GM21529 (cell line): ENCODE measurements around the gene SCG3.

Experiments used
- ATAC-seq: cut with Tn5 transposase; IDR thresholded peaks from one replicate; pipeline ENCODE4 v1.9.1; 2021; ENCODE audit not compliant: unreplicated experiment

The SCG3 gene

DNA sequence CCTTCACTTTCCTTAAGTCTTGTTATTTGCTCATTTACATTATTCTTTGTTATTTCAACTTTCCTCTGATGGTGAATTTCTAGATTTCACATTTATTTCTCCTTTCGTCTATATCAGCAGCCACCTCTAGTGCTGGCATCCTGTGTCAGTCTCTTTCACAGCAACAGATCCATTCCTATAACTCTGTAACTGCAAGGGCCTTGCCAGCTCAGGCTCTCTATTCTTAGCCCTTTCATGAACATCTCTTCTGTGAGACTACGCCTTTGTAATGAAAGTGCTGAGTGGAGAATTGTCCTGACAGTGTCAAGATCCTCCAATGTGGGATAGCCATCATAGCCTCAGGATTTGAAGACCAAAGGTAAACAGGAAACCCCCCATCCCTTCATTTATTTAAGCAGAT, 3.9 kb upstream of the SCG3 start:
- no peak for ATAC-seq

DNA sequence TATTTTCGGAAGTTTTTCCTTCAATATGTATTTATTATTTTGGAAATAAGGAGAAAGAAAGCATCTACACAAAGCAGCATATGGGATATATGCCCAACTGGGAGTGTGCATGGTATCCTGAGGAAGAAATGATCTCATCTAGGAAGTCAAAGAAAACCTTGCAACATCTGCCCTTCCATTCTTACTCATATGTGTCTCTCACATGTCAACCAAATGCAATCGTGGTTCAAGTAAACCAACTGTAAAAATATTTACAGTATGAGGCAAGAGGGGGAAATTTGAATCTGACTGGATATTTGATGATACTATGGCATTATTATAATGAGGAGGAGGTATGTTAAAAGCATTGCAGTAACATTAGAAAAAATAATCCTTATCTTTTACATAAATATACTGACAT, 3.2 kb upstream of the SCG3 start:
- ATAC-seq = no peak

DNA sequence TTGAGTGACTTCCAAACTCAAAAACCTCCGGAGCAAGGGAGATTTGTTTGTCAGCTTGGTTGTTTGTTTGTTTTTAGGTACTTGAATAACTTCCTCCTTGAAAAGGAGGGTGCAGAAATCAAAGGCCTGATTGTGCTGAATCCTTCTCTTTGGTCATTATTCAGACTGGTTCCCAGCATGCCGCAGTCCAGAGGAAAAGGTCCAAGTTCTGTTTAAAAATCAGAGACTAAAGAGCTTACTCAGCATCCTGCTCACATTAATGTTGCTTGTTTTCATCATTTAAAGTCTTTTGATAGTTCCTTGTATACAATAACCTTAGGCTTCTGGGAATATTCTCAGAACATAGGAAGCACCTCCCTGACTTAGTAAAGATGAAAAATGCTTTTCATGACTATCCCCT, 982 bp upstream of the SCG3 start:
- no peak for ATAC-seq

DNA sequence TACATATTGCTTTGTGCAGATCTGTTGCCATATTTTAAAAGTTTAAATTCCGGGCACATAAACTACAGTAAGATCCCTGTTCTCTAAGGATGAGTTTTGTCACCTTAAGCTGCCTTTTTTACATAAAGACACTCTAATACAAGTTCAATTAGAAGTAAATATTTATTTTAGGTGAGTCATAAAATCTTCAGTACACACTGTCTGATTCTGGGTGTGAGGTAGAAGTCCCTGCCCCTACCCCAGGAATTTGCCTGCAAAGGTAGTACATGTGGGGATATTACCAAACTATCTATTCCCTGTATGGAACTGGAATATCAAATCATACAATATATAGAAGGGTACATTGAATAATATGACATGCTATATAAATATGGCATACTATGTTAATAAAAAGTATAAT, 6.3 kb downstream of the SCG3 start:
- ATAC-seq = no peak

DNA sequence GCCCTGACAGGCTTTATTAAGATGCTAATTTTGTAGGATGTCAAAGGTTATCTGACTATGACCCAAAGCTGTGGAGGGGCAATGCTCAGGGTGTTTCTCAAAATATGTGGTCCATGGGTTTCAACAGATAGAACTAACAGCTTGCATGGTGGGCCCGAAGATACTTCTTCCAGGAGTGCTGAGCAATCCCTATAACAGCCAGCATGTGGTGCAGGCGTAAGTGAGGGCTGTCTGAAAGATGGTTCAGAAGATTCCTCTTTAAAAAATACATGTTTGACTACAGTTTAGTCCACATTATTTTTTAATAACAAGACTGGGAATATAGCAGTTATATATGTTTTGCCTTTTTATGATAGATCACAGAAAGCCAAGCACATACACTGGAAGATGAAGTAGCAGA, 7.6 kb downstream of the SCG3 start:
- no peak for ATAC-seq

DNA sequence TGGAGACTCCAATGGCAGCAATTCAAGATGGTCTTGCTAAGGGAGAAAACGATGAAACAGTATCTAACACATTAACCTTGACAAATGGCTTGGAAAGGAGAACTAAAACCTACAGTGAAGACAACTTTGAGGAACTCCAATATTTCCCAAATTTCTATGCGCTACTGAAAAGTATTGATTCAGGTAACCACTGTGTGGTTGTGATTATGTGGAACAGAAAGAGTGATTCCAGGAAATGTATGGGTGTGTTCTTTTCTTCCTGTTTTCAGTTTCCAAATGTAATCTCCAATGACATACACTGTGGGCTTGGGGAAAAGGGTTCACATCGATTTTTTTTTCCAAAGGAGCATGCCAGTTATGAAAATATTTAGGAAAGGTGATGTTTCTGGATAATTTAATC, 10.9 kb downstream of the SCG3 start:
- ATAC-seq = no peak

DNA sequence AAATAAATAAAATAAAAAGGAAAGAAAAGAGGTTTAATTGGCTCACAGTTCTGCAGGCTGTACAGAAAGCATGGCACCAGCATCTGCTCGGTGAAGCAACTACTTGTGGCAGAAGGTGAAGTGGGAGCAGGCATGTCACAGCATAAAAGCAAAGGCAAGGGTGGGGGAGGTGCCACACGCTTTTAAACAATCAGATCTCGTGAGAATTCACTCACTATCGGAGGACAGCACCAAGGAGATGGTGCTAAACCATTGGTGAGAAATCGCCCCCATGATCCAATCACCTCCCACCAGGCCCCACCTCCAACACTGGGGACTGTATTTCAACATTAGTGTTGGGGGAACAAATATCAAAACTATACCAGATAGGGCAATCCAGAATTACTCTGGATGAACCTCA, 15.3 kb downstream of the SCG3 start:
- no peak for ATAC-seq

DNA sequence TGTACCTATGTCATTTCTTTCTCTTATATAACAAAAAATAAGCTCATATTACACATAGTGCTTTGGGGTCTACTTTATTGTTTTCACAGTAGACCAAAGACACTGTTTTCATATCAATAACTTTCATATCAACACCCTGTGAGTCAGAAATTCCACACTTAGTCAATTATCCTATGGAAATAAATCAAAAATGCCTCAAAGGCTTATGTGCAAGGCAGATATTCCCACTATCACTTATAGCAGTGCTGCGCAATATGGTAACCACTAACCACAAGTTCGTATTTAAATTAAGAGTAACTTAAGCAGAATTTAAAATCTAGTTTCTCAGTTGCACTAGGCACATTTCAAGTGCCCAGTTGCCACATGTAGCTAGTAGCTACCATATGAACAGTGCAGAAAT, 15.9 kb downstream of the SCG3 start:
- no peak for ATAC-seq

DNA sequence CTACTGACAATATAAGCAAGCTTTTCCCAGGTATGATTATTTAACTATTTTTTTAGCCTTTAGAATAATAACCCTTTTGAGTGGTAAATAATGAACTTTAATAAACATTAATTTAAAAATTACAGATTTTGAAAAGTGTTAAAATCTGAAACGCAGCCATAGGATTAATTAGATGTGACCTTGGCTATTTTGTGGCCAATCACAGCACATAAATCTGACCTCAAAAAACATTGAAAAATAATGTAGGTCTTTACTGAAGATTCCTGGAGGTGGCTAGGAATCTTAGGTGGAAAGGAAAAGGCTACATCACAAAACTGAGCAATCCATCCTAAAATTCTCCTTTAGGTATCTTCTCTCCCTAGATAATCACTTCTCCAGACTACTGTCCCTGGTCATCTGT, 18.1 kb downstream of the SCG3 start:
- no peak for ATAC-seq

DNA sequence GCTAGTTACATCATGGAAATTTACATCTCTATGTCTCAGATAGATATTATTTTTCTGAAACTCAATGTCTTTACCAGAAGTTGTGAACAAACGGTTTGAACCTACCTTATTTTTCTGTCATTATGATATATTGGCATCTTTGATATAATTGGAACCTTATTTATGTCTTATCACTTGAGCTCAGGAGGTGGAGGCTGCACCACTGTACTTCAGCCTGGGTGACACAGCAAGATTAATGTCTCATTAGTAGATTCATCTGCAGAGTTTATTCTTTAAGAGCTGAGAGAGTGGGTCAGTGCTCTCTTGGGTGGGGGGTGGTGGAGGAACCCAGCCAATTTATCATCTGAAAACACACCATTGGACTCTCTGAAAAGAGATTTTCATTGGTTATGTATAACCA, 21.4 kb downstream of the SCG3 start:
- ATAC-seq = no peak

DNA sequence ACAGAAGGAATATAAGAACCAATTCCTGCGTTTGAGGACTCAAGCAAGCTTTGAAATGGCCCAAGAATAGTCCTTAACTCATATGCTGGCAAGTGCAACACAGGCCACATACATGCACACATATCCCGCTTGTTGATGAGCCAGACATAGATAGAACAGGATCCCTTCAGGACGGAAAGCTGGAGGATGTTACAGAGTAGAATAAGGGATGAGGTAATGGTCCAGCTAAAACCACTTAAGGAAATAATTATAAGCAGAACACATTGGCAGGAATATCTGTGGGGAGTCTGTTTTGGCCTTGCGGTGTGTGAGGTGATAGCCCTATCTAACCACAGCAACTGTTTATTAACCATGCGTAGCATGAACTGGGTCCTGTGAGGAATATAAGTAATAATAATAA, 25.0 kb downstream of the SCG3 start:
- ATAC-seq = no peak

DNA sequence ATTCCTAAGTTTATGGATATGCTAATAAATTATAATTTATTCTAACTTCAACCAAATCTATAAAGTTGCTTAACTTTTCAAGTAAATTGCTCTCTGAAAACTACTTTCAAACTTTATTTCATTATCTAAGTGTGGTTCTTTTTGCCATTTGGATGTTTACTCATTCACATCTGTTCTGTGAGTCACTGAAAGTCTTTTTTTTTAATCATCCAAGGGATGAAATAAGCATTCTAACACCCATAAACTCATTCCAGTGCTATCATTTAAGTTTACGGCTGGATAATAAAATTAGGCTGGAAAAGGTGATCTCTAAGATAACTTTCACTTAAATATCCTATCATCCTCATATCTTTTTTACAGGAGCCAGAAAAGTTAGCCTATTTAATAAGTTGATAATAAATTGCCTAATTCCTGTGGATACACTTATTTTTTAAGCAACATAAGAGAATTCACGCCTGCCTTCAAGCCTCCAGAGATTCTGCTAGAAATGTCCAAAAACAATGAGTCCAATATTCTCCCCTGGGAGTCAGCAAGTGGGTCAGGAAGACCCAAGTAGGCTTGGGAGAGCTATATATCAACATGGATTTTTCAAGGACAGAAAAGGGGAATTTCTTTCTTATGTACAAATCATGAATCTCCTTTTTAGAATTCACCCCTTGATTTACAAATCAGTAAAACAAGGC, 25.8 kb downstream of the SCG3 start:
- no peak for ATAC-seq

DNA sequence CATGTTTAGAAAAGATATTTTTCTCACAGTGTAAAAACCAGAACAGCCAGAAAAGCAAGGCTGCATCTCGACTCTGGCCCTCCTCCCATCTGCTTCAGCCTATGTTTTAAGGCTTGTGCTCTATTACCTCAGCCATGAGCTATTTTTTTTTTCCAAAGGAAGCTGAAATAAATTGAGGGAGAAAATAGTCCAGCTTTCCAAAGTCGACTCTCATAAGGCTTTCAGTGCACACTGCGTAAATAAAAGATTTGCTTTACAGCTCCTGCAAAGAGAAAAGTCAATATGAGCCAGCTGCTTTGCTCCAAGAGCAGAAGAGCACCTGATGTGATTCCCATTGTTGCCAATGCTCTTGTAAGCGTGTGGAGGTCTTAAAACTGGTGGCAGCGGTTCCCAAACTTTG, 26.7 kb downstream of the SCG3 start:
- no peak for ATAC-seq

DNA sequence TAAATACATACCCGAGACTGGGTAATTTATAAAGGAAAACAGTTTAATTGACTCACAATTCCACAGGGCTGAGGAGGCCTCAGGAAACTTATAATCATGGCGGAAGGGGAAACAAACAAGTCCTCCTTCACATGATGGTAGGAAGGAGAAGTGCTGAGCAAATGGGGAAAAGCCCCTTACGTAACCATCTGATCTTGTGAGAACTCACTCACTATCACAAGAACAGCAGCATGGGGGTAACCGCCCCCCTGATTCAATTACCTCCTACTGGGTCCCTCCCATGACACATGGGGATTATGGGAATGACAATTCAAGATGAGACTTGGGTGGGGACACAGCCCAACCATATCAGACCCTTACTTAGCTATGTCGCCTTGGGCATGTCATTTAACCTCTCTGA, 27.7 kb downstream of the SCG3 start:
- no peak for ATAC-seq

DNA sequence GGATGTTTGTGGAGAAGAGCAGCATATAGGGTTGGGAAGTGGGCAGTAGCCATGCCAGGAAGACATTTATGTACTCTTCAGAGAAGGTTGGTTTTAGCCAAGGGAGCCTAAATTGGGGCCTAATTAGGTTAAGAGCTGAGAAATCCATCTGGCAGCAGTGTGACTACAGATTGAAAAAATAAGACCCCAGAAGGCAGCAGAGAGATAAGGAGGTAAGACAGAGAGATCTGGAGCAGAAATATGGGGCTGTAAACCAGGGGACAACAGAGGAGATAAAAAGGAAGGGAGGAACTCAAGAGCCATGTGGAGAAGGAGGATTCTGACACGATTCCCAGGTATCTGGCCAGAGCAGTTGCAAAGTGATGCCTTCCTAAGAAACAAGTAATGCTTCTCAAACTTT, 32.9 kb downstream of the SCG3 start:
- ATAC-seq = no peak

DNA sequence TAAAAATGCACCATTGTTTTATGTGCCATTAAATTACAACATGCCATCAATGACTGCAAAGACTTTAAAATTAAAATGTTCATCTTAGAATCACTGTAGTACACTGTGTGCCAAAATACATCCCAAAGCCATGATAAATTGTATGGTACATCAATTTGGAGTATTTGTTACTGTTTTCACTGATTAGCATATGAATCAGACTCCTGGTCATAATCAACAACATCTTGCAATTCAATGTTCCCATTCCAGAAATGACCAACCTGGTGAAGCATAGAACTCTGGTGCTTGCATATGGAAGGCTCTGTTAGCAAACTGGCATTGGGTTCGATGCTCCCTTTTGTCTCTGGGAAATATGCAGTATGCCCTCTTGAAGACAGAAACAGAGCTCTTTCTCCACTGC, 33.6 kb downstream of the SCG3 start:
- ATAC-seq = no peak

DNA sequence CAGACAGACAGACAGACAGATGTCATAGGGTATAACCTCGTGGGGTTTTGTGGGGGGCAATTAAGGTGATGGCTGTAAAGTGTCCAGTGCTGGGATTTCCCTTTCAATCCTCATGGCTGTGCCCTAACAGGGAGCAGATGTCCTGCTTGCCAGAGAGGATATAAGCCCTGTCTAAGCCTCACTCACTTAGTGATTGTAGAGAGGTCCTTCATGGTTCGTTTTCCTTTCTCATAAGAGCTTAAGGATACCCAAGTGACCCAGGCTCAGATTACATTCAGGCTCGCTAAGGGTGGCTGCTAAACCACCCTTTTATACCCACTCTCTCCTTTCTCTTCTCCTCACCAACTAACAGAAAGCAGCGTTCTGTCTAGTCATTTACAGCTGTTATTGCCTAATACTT, 36.9 kb downstream of the SCG3 start:
- ATAC-seq = no peak

DNA sequence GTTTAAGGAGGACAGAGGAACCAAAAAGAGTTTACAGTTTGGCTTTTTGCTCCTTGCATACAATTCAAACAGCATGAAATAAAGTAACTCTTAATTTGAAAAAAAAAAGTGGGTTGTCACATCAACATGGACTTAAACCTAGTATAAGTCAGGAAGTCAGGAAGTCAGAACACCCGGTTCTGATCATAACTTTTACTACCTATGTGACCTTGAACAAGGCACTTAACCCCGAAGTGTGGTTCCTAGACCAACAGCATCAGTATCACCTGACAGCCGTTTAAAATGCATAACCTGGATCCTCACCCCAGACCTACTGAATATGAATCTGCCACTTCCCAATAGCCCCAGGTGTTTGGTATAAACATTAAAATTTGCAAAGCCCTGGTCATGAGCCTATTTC, 37.4 kb downstream of the SCG3 start:
- no peak for ATAC-seq

DNA sequence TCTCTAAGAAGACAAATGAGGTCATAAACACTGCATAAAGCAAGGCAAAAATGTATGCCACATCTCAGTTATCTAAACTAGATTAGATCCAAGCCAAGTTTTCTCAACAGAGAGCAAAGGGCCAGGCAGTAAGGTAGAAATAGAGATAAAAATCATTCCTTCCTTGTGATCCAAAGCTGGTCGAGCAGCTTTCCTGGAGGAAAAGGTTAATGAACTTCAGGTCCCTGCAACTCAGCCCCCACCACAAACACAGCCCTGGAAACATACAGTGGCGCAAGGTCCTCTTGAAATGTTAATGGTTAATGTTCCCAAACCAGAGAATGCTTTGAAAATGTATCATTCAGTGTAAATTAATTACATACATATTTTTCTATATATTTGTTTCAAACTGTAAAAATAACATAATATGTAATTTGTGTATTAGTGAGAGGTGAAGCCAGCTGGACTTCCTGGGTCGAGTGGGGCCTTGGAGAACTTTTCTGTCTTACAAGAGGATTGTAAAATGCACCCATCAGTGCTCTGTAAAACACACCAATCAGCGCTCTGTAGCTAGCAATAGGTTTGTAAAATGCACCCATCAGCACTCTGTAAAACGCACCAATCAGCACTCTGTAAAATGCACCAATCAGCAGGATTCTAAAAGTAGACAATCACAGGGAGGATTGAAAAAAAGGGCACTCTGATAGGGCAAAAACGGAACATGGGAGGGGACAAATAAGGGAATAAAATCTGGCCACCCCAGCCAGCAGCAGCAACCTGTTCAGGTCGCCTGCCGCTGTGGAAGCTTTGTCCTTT, 39.1 kb downstream of the SCG3 start:
- no peak for ATAC-seq

DNA sequence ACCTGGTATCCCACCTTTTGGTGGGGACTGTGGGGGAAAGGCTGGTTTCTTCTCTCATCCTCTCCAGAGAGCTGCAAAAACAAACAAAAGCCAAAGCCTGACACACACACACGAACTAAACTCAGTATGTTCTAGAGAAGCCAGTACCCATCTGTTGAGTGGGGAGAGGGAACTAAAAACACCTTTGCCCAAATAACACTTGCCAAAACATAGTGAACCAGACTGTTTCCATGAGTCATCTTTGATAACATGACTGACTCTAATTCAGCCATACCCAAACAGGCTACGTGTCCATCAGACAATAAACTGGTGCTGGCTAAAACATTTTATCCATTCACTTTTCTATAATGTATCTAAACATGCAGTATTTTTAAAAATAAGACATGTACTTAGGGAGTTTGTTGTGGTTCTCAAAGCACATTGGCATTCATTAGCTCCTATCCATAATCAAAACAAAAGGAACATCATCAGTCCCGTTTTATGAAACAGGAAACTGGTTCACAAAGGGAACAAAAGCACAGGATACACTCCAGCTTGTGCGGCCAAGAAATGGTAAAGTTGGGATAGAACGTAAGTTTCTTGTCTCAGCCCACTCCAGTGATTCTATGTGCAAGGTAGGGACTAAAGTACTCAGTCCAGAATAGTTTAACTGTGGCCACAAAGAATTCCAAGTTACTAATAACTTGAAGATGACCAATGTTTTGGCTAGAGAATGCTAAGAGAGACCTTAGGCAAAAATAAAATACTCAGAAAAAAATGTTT, 40.1 kb downstream of the SCG3 start:
- no peak for ATAC-seq

DNA sequence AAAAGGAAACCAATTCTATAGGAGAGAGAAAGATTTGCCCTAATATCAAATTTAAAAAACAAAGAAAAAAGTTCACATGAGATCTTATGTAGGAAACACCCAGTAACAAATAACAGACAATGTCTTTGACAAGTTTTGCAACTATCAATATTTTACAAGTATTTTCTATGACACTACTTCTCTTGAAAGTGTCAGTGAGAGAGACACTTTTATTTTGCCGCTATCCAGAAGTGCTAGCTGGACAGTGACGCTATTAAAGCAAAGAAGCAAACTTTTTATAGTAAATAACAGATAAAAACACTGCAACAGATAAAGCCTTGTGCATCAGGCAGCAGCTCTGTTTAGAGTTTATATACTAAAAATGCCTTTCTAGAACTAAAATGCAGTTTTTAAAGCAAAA, 42.9 kb downstream of the SCG3 start:
- ATAC-seq = no peak

DNA sequence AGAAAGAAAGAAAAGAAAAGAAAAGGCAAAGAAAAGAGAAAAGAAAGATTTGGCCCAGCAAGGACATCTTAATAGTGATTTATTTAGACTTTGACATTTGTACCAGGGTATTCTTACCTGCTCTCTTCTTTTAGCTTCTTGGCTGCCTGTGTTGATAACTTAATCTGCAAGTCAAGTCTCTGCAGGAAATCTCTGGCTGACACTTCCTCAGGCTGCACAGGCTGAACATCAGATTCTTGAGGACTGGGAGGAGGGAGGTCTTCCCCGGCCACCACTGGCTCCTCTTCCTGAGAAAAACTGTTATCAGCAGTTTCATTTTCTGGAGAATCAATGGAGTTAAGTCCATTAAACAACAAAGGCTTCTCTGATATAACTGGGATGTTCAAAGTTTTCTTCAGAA, 43.4 kb downstream of the SCG3 start:
- ATAC-seq = no peak
